Lower lobe of right lung (tissue), 2 donors: ENCODE measurements around the gene SMIM35. TPM values are rescaled to one million over a fixed set of nuclear protein-coding genes. Genes with fewer than 3 reads are reported as not detected.

Experiments used
- ATAC-seq, 2 donors: fragments of 200-7000 bp; cut with Tn5 transposase; one replicate each; pipeline ENCODE4 v1.9.1; 2020 to 2022; ENCODE audit warnings: mild to moderate bottlenecking in 2 of 2, moderate library complexity in 2 of 2
- DNase-seq: peaks from one replicate; pipeline ENCODE4 v3.0.0-alpha.2; 2020
- H3K27ac ChIP-seq: fragments of 200-600 bp; one replicate; pipeline ENCODE4 v1.8.0; 2022
- H3K27me3 ChIP-seq: fragments of 200-600 bp; one replicate; pipeline ENCODE4 v1.8.0; 2022; ENCODE audit warnings: low read depth
- H3K36me3 ChIP-seq: fragments of 200-600 bp; one replicate; pipeline ENCODE4 v1.8.0; 2022; ENCODE audit warnings: mild to moderate bottlenecking
- H3K4me1 ChIP-seq: fragments of 200-600 bp; one replicate; pipeline ENCODE4 v1.8.0; 2022
- H3K4me3 ChIP-seq: fragments of 200-600 bp; one replicate; pipeline ENCODE4 v1.8.0; 2022; ENCODE audit warnings: mild to moderate bottlenecking
- H3K9me3 ChIP-seq: fragments of 200-600 bp; one replicate; pipeline ENCODE4 v1.8.0; 2022
- intact Hi-C: fragments of 100-400 bp; cut with DNase I; formaldehyde crosslinking; loops from one replicate; pipeline ENCODE4 v1.11.0; 2022
- total RNA-seq: library from RNA; stranded (reverse); fragmentation: NEBNext Ultra II Directional; extraction: Animal tissue kit (Norgen Biotek cat#: 25700); gene quantifications from one replicate; pipeline ENCODE4 v1.2.1, GENCODE V29; 2021
- TF ChIP-seq, protein P1 (sequence below): fragments of 200-600 bp; IDR thresholded peaks from one replicate; pipeline ENCODE4 v1.8.0; 2022; ENCODE audit warnings: antibody characterized with exemption, mild to moderate bottlenecking
- donor health status: DM: no; HTN: yes; CAD: no; lungs with severe emphysema.

SMIM35 gene
- total RNA-seq, 1 donor from 2014 or later = not detected

DNA sequence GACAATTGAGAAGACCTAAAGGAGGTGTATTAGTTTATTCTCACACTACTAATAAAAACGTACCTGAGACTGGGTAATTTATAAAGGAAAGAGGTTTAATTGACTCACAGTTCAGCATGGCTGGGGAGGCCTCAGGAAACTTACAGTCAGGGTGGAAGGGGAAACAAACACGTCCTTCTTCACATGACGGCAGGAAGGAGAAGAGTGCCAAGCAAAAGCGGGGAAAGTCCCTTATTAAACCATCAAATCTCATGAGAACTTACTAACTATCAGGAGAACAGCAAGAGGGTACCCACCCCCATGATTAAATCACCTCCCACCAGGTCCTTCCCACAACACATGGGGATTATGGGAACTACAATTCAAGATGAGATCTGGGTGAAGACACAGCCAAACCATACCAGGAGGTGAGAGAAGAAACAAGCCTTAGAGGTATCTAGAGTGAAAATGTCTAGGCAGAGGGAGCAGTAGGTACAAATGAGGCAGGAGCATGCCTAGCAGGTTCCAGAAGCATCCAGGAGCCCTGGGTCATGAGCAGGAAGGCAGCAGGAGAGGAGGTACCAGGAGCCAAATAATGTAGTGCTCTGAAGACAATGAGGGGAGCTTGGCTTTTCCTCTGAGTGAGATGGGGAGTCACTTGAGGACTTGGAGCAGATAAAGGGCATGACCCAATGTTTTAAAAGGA, 69.0 kb downstream of the SMIM35 start:
- H3K4me1 ChIP-seq = peaks cover 23% of the 10 kb centered on the region
- H3K36me3 ChIP-seq = no peaks in the 10 kb centered on the region
- intact Hi-C loops = no loop called here
- ATAC-seq (no peak), DNase-seq (no peak)
- H3K9me3 ChIP-seq = peaks cover 5% of the 10 kb centered on the region
- no peak overlapping the region for H3K4me3 ChIP-seq
- H3K27me3 ChIP-seq = no peaks in the 10 kb centered on the region
- TF ChIP-seq, protein P1, sequence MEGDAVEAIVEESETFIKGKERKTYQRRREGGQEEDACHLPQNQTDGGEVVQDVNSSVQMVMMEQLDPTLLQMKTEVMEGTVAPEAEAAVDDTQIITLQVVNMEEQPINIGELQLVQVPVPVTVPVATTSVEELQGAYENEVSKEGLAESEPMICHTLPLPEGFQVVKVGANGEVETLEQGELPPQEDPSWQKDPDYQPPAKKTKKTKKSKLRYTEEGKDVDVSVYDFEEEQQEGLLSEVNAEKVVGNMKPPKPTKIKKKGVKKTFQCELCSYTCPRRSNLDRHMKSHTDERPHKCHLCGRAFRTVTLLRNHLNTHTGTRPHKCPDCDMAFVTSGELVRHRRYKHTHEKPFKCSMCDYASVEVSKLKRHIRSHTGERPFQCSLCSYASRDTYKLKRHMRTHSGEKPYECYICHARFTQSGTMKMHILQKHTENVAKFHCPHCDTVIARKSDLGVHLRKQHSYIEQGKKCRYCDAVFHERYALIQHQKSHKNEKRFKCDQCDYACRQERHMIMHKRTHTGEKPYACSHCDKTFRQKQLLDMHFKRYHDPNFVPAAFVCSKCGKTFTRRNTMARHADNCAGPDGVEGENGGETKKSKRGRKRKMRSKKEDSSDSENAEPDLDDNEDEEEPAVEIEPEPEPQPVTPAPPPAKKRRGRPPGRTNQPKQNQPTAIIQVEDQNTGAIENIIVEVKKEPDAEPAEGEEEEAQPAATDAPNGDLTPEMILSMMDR = no peak
- H3K27ac ChIP-seq = no peak overlapping the region

DNA sequence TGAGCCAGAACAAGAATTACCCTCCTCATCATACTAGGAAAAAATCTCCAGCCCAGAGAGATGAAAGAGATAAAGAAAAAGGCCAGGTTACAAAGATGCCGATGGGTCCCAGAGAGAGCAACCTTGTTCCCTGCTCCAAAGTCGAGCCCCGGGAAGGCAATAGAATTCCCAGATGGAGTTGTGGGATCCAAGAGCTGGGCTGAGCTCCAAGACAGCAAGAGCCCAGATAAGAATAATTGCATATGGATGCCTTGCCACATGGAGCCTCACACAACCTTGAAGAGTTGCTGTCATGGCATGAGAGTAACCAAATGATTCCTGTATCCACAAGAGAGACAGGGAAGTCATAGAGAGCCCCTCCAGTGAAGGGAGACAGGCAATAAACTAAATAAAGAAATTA, 69.7 kb downstream of the SMIM35 start:
- DNase-seq (no peak), ATAC-seq (no peak)
- Histone ChIP-seq H3K27ac (no peak overlapping the region), H3K36me3 (no peaks in the 10 kb centered on the region), H3K9me3 (peaks cover 5% of the 10 kb centered on the region), H3K27me3 (no peaks in the 10 kb centered on the region), H3K4me3 (no peak overlapping the region), H3K4me1 (peaks cover 28% of the 10 kb centered on the region)
- TF ChIP-seq, protein P1 = no peak
- intact Hi-C loops = no loop called here

DNA sequence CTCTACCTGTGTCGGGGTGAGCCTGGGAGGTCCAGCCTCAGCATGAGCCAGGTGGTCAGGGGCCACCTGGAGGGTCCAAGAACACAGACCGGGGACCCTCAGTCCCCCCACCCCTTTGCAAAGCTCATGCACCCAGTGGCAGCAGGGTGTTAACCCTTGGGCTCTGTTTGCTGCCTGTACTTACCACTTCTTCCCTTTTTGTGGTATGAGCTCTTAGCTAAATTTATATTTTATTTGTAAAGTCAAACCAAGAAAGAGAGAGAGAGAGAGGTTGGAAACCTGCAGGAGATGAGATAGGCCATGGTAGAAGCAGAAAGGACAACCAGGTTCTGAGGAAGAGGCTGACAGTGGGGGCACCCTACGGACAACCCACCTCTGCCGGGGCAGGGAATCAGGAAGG, 70.7 kb downstream of the SMIM35 start:
- H3K27ac ChIP-seq = no peak overlapping the region
- no peak for ATAC-seq
- intact Hi-C loops = no loop called here

DNA sequence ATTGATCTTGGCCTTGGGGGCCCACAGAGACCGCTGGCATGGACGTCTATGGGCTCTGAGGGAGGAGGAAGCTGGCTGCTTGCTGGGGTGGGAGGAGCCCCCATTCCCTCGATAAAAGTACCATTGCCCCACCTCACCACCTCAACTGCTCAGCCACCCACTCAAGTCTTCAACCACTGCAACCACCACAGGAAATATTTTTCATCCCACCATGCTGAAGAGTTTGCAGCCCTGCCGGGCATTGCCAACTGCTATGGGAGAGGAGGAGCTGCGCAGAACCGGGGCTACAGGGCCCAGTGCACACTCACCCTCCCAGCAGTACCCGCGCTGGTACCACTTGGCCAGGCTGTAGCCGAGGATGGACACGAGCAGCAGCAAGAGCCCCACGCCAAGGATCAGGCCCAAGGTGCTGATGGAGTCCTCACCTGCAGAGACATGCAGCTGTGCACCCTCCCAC, 71.3 kb downstream of the SMIM35 start:
- Histone ChIP-seq H3K36me3 (no peaks in the 10 kb centered on the region), H3K9me3 (peaks cover 5% of the 10 kb centered on the region), H3K27ac (no peak overlapping the region), H3K4me3 (no peak overlapping the region), H3K4me1 (peaks cover 44% of the 10 kb centered on the region), H3K27me3 (no peaks in the 10 kb centered on the region)
- intact Hi-C loops = no loop called here
- ATAC-seq = no peak
- TF ChIP-seq, protein P1 = no peak
- DNase-seq = no peak

More for the DNA sequence above, 70.7 kb downstream of the SMIM35 start:
- TF ChIP-seq, protein P1 = no peak
- Histone ChIP-seq H3K4me1 (peaks cover 38% of the 10 kb centered on the region), H3K27me3 (no peaks in the 10 kb centered on the region), H3K36me3 (no peaks in the 10 kb centered on the region), H3K4me3 (no peak overlapping the region), H3K9me3 (peaks cover 5% of the 10 kb centered on the region)
- no peak for DNase-seq

DNA sequence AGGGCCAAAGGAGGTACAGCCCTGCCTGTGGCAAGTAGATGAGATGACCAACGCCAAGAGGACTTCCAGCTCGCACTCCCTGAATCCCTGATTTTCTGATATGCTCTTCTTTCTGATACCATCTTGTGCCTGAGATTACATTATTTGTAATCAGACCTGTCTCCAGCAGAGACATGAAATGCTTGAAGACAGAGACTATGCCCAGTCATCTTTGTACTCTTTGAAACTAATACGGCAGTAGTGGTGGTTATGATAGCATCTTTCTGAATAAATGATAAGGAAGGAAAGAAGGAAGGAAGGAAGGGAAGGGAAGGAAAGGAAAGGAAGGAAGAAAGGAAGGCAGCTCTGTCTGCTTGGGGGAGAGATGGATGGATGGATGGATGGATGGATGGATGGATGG, 72.7 kb downstream of the SMIM35 start:
- DNase-seq = no peak
- Histone ChIP-seq H3K27me3 (no peaks in the 10 kb centered on the region), H3K4me1 (peaks cover 54% of the 10 kb centered on the region), H3K27ac (no peak overlapping the region), H3K9me3 (peaks cover 5% of the 10 kb centered on the region), H3K36me3 (no peaks in the 10 kb centered on the region), H3K4me3 (no peak overlapping the region)
- no peak for ATAC-seq
- TF ChIP-seq, protein P1 = no peak
- intact Hi-C loops = no loop called here
